Measurements from ENCODE around the gene CD74.
A peak's percentile ranks its signal among the peaks of the same experiment; 100 is the strongest.

The CD74 gene

GRCh38 chr5:150412319-150413175 lies at the start of gene CD74:
Gene CD74, minus strand, starts transcription at chr5:150412910. Its CDS starts 161 bp downstream, at chr5:150412749.
- H3K4me3 ChIP-seq (replicated peaks; ENCODE audit: low read depth, low read length): no peak within 1 kb of the TSS
- no peak for TF ChIP-seq CTCF (IDR thresholded peaks at IDR 0.05; ENCODE audit: low read depth, low read length, missing control alignments)
- DNase-seq (ENCODE audit: extremely low read depth, low read depth): no peak

- no peak overlapping the region for H3K4me3 ChIP-seq (replicated peaks; ENCODE audit: low read depth, low read length)
- DNase-seq (ENCODE audit: extremely low read depth, low read depth): no peak
- TF ChIP-seq CTCF (IDR thresholded peaks at IDR 0.05; ENCODE audit: low read depth, low read length, missing control alignments): no peak
Measured at GRCh38 chr5:150461231-150461630, 48.5 kb upstream of the CD74 start.

GRCh38 chr5:150460781-150461180 lies 48.1 kb upstream of the CD74 start:
- no peak for TF ChIP-seq CTCF (IDR thresholded peaks at IDR 0.05; ENCODE audit: low read depth, low read length, missing control alignments)
- H3K4me3 ChIP-seq (replicated peaks; ENCODE audit: low read depth, low read length): no peak overlapping the region

GRCh38 chr5:150458802-150459557 lies 46.3 kb upstream of the CD74 start:
- no peak for DNase-seq (ENCODE audit: extremely low read depth, low read depth)
- H3K4me3 ChIP-seq (replicated peaks; ENCODE audit: low read depth, low read length): no peak overlapping the region
- peak; percentile 66 for TF ChIP-seq CTCF (IDR thresholded peaks at IDR 0.05; ENCODE audit: low read depth, low read length, missing control alignments)

More at GRCh38 chr5:150460781-150461180, 48.1 kb upstream of the CD74 start:
- no peak for DNase-seq (ENCODE audit: extremely low read depth, low read depth)

GRCh38 chr5:150457562-150458240 lies 45.0 kb upstream of the CD74 start:
- DNase-seq (ENCODE audit: extremely low read depth, low read depth): no peak
- H3K4me3 ChIP-seq (replicated peaks; ENCODE audit: low read depth, low read length): no peak overlapping the region
- TF ChIP-seq CTCF (IDR thresholded peaks at IDR 0.05; ENCODE audit: low read depth, low read length, missing control alignments): no peak

- DNase-seq (ENCODE audit: extremely low read depth, low read depth): no peak
- H3K4me3 ChIP-seq (replicated peaks; ENCODE audit: low read depth, low read length): no peak overlapping the region
- no peak for TF ChIP-seq CTCF (IDR thresholded peaks at IDR 0.05; ENCODE audit: low read depth, low read length, missing control alignments)
Measured at GRCh38 chr5:150457121-150457520, 44.4 kb upstream of the CD74 start.

Measured in HFF-Myc (cell line).